Transverse colon (tissue), 4 donors: ENCODE measurements around the gene NRG2. TPM values are rescaled to one million over a fixed set of nuclear protein-coding genes. Genes with fewer than 3 reads are reported as not detected.

ENCODE experiments used
- DNase-seq: peaks from one replicate; pipeline ENCODE4 v3.0.0-alpha.2; 2019
- H3K27ac ChIP-seq, 4 donors: fragments of 200-600 bp; sonication (generic); 2 replicates each; pipeline ENCODE4 v1.5.1; 2016 to 2018; ENCODE audit warnings: inconsistent platforms in 4 of 4
- H3K27me3 ChIP-seq: fragments of 200-600 bp; sonication (generic); 2 replicates; pipeline ENCODE4 v1.5.1; 2017; ENCODE audit warnings: inconsistent platforms
- H3K36me3 ChIP-seq, 4 donors: fragments of 200-600 bp; sonication (generic); 2 replicates each; pipeline ENCODE4 v1.5.1; 2017 to 2019; ENCODE audit warnings: inconsistent platforms in 4 of 4
- H3K4me1 ChIP-seq, 4 donors: fragments of 200-600 bp; sonication (generic); 2 replicates each; pipeline ENCODE4 v1.5.1; 2017 to 2020; ENCODE audit warnings: inconsistent platforms in 4 of 4
- H3K4me3 ChIP-seq, 4 donors: fragments of 200-600 bp; sonication (generic); 1 replicate in 1 of 4; 2 replicates in 3 of 4; pipeline versions ENCODE4 v1.5.1 to v1.6.1; 2017 to 2019; ENCODE audit warnings: inconsistent platforms in 4 of 4
- H3K9me3 ChIP-seq, 2 donors: fragments of 200-600 bp; sonication (generic); 2 replicates each; pipeline ENCODE4 v1.5.1; 2017 to 2019; ENCODE audit warnings: inconsistent platforms in 2 of 2
- EP300 ChIP-seq: sonication (generic); formaldehyde crosslinking; IDR thresholded peaks from one replicate; pipeline ENCODE4 v1.6.1; 2017; ENCODE audit warnings: antibody characterized with exemption, low read depth
- POLR2A ChIP-seq: fragments of 450-650 bp; IDR thresholded peaks from one replicate; pipeline ENCODE4 v1.6.1; 2016; ENCODE audit warnings: antibody characterized with exemption, mild to moderate bottlenecking, moderate library complexity
- POLR2AphosphoS5 ChIP-seq, 3 donors: sonication (generic); formaldehyde crosslinking; IDR thresholded peaks; one replicate each; pipeline ENCODE4 v1.6.1; 2016; ENCODE audit warnings: antibody characterized with exemption in 3 of 3
- WGBS, 2 donors: methylation state at CpG; one replicate each; pipeline ENCODE4 v1.1.5; 2018; ENCODE audit warnings: low coverage in 1 of 2; 5-methylcytosine and 5-hydroxymethylcytosine counted together
- in situ Hi-C, 4 donors: fragments of 200-750 bp; cut with MboI; loops; one replicate each; pipeline versions ENCODE4 v1.15.0 to v1.15.1; 2017; ENCODE audit warnings: low sequenced_read_pairs in 3 of 4, low pct_ligation_motif_present in 1 of 4, low pct_unique_long_range_greater_than_20kb in 1 of 4
- intact Hi-C: fragments of 100-400 bp; cut with DNase I; formaldehyde crosslinking; loops from one replicate; pipeline ENCODE4 v1.15.1; 2023; ENCODE audit warnings: low total_unique reads
- total RNA-seq, 4 donors: library from RNA; depleted of rRNA; stranded (reverse); fragments of >200 nt; gene quantifications; one replicate each; pipeline ENCODE4 v1.1.0, GENCODE V29; 2016
- TF ChIP-seq, protein P1 (sequence below), 5 experiments: fragments of 200-600 bp in 3 of 5; fragments of 450-650 bp in 2 of 5; sonication (generic) in 3 of 5; IDR thresholded peaks; 1 replicate in 2 of 5; 2 replicates in 3 of 5; pipeline ENCODE4 v1.5.1; 2016 to 2017; ENCODE audit warnings: antibody characterized with exemption in 5 of 5, inconsistent platforms in 3 of 5, mild to moderate bottlenecking in 2 of 5, moderate library complexity in 1 of 5

Gene NRG2
- total RNA-seq, 4 donors from 2014 or later: 0.68 to 12.3 (median 0.95) TPM; not detected in 1

DNA sequence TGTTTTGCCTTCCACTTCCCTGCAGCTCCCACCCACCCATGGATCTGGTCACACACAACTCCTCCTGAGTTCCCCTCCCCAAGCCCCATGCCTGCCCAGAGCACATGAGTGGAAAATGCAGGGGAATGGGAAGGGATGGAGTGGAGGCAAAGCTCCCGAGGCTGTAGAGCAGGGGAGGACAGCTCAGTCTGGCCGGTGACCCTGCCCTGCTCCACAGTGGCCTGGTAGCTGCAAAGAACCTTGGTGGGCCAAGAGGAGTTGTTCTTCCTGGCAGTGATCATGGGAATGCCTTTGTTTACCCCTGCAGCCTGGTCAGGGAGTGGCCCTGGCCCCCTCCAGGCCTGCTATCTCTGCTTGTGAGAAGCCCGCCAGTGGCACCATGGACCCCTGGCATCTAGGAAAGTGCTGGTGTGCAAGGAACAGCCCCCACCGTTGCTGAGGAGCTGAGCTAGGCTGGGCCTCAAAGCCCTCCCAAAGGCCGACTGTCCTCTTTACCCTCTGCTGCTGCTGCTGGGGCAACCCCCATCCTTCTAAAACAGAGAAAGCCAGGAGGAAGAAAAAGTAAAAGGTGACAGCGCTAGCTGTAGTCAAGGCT is 187.1 kb downstream of the NRG2 start:
- in situ Hi-C loops: no loop called here
- intact Hi-C loops: no loop called here
- 73 to 83% methylated on average over 2 to 6 of the region's 6 CpGs for WGBS, 2 donors

DNA sequence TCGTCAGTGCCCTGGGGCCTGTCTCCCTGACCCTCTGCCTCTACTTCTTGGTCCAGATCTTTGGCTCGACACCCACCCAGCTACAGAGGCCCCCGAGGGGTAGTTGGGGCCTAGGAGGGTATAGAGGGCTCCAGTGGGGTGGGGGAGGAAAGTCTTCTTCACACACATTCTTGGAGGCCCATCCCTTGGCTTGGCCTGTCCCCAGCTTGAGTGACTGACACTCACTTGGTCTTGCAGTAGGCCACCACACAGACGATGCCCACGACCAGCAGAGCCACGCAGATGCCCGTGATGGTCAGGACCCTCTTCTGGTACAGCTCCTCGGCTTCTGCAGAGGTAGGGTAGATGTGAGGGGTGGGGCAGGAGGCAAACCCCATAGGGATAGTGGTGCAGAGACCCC is 187.6 kb downstream of the NRG2 start:
- Histone ChIP-seq H3K4me3 (no peak overlapping the region), H3K36me3 (no peaks in the 10 kb centered on the region), H3K27ac (no peak overlapping the region), H3K9me3 (no peaks in the 10 kb centered on the region), H3K27me3 (no peaks in the 10 kb centered on the region), H3K4me1 (no peaks in the 10 kb centered on the region)
- intact Hi-C loops (no loop called here), in situ Hi-C loops (no loop called here)
- DNase-seq: no peak
- 86 to 100% methylated on average over 2 to 8 of the region's 8 CpGs for WGBS, 2 donors
- TF ChIP-seq EP300 (no peak), POLR2A (no peak), POLR2AphosphoS5 (IDR thresholded peaks at IDR 0.05) (no peak)
- TF ChIP-seq, protein P1, sequence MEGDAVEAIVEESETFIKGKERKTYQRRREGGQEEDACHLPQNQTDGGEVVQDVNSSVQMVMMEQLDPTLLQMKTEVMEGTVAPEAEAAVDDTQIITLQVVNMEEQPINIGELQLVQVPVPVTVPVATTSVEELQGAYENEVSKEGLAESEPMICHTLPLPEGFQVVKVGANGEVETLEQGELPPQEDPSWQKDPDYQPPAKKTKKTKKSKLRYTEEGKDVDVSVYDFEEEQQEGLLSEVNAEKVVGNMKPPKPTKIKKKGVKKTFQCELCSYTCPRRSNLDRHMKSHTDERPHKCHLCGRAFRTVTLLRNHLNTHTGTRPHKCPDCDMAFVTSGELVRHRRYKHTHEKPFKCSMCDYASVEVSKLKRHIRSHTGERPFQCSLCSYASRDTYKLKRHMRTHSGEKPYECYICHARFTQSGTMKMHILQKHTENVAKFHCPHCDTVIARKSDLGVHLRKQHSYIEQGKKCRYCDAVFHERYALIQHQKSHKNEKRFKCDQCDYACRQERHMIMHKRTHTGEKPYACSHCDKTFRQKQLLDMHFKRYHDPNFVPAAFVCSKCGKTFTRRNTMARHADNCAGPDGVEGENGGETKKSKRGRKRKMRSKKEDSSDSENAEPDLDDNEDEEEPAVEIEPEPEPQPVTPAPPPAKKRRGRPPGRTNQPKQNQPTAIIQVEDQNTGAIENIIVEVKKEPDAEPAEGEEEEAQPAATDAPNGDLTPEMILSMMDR (IDR thresholded peaks at IDR 0.05): no peak

More for the DNA sequence above, 187.1 kb downstream of the NRG2 start:
- Histone ChIP-seq H3K36me3 (no peaks in the 10 kb centered on the region), H3K9me3 (no peaks in the 10 kb centered on the region), H3K4me3 (no peak overlapping the region), H3K27ac (no peak overlapping the region), H3K27me3 (no peaks in the 10 kb centered on the region), H3K4me1 (no peaks in the 10 kb centered on the region)
- TF ChIP-seq EP300 (no peak), POLR2AphosphoS5 (IDR thresholded peaks at IDR 0.05) (no peak), POLR2A (no peak)
- TF ChIP-seq, protein P1 (IDR thresholded peaks at IDR 0.05): no peak
- DNase-seq: no peak

DNA sequence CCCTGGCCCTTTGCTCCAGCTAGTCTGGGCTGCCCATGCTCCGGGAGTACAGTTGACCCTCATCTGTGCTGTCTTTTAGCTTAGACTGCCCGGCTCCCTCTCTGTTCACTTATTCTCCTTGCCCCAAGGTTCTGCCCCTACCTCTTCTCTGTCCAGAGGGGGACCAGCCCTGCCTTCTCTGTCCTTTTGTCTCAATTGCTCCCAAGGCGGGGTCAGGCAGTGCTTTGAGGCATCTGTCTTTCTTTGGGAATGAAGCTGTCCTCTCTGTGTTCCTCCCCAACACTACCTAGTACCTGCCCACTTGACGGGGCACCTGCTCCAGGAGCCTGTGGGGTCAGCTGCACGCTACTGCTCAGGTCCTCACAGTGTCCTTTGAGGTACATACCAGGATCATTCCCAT is 188.1 kb downstream of the NRG2 start:
- in situ Hi-C loops (no loop called here), intact Hi-C loops (no loop called here)
- 95% methylated on average over 4 to 5 of the region's 5 CpGs for WGBS, 2 donors

DNA sequence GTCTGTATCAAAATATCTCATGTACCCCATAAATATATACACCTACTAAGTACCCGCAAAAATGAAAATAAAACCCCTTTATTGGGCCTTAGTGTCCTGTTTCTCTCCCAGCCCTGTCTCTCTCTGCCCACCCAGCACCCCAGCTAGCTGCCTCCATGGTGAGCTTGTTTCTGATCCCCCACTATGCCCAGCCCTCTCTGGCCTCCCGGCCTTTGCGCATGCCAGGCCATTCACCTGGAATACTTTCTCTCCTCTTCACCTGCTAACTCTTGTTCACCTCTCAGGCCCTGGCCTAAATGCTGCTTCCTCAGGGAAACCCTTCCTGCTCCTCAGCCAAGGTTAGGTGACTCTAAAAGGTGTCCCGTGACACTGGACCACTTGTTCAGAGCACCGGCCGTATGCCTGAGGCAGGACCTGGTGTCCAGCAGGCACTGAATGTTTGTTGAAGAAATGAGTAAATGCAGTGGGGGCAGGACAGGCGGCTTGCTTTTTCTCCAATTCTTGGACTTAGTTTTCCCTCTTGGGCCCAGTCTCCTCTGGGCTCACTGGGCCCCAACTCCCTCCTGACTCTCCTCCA is 189.0 kb downstream of the NRG2 start:
- H3K4me1 ChIP-seq: no peaks in the 10 kb centered on the region
- intact Hi-C loops: no loop called here
- 91 to 93% methylated on average over 4 to 7 of the region's 7 CpGs for WGBS, 2 donors
- in situ Hi-C loops: no loop called here
- no peak overlapping the region for H3K27ac ChIP-seq
- H3K4me3 ChIP-seq: no peak overlapping the region
- DNase-seq: no peak
- H3K36me3 ChIP-seq: no peaks in the 10 kb centered on the region
- H3K9me3 ChIP-seq: no peaks in the 10 kb centered on the region
- no peaks in the 10 kb centered on the region for H3K27me3 ChIP-seq
- TF ChIP-seq POLR2A (no peak), POLR2AphosphoS5 (IDR thresholded peaks at IDR 0.05) (no peak), EP300 (no peak)
- TF ChIP-seq, protein P1 (IDR thresholded peaks at IDR 0.05): no peak

More for the DNA sequence above, 188.1 kb downstream of the NRG2 start:
- no peaks in the 10 kb centered on the region for H3K27me3 ChIP-seq
- H3K4me3 ChIP-seq: no peak overlapping the region
- no peaks in the 10 kb centered on the region for H3K36me3 ChIP-seq
- TF ChIP-seq POLR2AphosphoS5 (IDR thresholded peaks at IDR 0.05) (no peak), POLR2A (no peak), EP300 (no peak)
- TF ChIP-seq, protein P1 (IDR thresholded peaks at IDR 0.05): no peak
- DNase-seq: no peak
- H3K4me1 ChIP-seq: no peaks in the 10 kb centered on the region
- H3K27ac ChIP-seq: no peak overlapping the region
- H3K9me3 ChIP-seq: no peaks in the 10 kb centered on the region
